PC-9 (cell line): ENCODE data around the gene C11orf21.

Experiments
- EZH2 ChIP-seq: fragments of 200-600 bp; sonication (generic); IDR thresholded peaks from 2 replicates; pipeline ENCODE4 v1.8.0; 2017; ENCODE audit warnings: antibody characterized with exemption, low read depth
- TF ChIP-seq, protein P1 (sequence below): fragments of 200-600 bp; sonication (generic); conservative IDR thresholded peaks from 2 replicates; pipeline ENCODE4 v1.6.1; 2017; ENCODE audit warnings: mixed run types, antibody characterized with exemption, mild to moderate bottlenecking, moderate library complexity

DNA sequence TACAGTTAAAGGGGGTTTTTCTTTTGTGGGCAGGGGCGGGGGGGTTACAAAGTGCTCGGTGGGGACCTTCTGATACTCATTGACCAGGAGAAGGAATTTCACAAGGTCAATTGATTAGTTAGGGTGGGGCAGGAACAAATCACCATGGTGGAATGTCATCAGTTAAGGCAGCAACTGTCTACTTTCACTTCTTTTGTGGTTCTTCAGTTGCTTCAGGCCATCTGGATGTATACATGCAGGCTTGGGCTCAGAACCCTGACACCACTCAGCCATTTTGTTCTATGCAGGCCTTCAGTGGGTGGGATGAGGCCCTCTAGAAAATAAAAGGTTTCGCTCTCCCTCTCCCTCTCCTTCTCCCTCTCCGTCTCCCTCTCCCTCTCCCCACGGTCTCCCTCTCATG is 29.7 kb upstream of the C11orf21 start:
- no peak for TF ChIP-seq EZH2
- TF ChIP-seq, protein P1, sequence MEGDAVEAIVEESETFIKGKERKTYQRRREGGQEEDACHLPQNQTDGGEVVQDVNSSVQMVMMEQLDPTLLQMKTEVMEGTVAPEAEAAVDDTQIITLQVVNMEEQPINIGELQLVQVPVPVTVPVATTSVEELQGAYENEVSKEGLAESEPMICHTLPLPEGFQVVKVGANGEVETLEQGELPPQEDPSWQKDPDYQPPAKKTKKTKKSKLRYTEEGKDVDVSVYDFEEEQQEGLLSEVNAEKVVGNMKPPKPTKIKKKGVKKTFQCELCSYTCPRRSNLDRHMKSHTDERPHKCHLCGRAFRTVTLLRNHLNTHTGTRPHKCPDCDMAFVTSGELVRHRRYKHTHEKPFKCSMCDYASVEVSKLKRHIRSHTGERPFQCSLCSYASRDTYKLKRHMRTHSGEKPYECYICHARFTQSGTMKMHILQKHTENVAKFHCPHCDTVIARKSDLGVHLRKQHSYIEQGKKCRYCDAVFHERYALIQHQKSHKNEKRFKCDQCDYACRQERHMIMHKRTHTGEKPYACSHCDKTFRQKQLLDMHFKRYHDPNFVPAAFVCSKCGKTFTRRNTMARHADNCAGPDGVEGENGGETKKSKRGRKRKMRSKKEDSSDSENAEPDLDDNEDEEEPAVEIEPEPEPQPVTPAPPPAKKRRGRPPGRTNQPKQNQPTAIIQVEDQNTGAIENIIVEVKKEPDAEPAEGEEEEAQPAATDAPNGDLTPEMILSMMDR, result no peak
